GM18519 (cell line): ENCODE measurements around the gene NOTCH4.
"Not testable (repeated sequence)": the region's sequence is repeated elsewhere in the genome, so short reads cannot be mapped to it uniquely, and the experiment has no call there.

ENCODE experiments used
- ATAC-seq: cut with Tn5 transposase; IDR thresholded peaks from one replicate; pipeline ENCODE4 v1.9.1; 2021; ENCODE audit warnings: mild to moderate bottlenecking, moderate library complexity; ENCODE audit not compliant: unreplicated experiment, low FRiP score

Gene NOTCH4

DNA sequence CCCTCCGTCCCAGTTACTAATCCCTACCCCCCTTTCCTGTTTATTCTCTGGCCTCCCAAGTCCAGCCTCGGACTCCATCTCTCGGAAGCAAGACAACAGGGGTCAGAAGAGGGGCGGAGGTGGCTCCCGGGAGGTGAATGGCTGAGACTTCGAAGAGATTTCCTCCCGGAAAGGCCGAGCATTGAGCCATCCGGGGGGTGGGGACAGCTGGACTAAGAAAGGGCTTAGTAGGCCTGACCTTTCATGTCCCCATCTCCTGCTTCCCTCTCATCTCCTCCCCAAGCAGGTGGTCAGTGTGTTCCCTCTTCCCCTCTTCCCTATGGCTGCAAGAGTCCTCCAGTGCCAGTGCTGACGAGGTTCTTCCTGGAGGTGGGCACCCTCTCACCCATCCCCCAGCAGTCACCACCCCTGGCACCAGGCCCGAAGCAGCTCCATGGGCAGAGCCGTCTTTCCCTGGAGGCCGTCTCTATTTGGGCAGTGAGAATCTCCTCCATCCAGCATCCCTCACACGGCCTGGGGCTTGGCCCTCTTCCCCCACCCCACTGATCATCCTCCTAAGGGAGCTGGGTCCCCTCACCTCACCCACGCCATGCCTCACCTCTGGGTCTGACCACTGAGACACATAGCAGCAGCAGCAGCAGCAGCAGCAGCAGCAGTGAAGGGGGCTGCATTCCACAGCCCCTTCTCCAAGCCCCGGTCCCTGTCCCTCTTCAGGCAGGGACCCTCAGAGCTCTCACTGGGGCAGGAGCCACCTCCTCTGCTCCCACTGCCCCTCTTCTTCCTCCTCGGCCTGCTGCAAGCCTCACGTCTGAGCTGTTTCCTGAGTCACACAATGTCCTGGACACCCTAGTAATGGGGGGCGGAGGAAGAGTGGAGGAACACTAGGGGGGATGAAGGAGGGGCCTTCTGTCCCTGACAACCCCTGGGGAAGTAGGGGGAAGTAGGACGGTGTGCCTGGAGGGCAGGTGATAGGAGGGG lies at the start of gene NOTCH4:
Gene NOTCH4, minus strand, starts transcription at position 810 of the 978 bp plus-strand sequence. Its CDS starts 139 bp downstream, at position 671.
- no peak for ATAC-seq

DNA sequence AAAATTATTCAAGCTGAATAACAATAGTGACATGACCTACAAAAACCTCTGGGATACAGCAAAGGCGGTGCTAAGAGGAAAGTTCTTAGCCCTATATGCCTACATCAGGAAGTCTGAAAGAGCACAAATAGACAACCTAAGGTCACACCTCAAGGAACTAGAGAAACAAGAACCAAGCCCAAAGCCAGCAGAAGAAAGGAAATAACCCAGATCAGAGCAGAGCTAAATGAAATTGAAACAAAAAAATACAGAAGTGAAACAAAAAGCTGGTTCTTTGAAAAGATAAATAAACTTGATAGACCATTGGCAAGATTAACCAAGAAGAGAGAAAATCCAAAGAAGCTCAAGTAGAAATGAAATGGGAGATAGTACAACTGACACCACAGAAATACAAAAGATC lies 47.6 kb upstream of the NOTCH4 start:
- no peak for ATAC-seq

DNA sequence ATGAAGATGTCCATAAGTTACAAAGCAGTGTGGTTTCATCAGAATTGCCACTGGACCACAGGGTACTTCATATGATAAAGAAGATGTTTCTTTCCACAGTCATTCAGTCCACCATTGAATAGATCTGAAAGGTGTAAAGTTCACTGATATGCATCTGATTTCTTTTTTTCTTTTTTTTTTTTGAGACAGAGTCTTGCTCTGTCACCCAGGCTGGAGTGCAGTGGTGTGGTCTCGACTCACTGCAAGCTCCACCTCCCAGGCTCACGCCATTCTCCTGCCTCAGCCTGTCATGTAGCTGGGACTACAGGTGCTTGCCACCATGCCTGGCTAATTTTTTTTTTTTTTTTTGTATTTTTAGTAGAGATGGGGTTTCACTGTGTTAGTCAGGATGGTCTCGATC lies 44.6 kb upstream of the NOTCH4 start:
- not testable (repeated sequence) for ATAC-seq

DNA sequence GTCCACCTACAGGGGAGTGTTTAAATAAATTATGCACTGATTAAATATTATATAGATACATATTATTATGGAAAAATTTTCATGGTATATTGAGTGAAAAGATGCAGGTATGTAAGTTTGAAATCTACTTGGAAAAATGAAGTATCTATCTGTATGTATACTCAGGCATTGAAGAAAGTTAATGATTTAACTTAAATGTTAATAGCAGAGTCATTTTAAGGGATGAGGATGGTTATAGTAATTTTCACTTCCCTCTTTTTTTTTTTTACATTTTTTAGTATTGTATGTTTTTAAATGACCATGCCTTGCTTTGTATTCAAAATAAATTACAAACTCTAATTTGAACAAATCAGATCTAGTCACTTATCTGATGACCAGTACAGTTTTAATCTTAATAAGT lies 43.2 kb upstream of the NOTCH4 start:
- no peak for ATAC-seq

DNA sequence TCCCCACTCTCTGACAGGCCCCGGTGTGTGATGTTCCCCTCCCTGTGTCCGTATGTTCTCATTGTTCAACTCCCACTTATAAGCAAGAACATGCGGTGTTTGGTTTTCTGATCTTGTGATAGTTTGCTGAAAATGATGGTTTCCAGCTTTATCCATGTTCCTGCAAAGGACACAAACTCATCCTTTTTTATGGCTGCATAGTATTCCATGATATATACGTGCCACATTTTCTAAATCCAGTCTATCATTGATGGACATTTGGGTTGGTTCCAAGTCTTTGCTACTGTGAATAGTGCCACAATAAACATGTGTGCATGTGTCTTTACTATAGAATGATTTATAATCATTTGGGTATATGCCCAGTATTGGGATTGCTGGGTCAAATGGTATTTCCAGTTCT lies 33.4 kb upstream of the NOTCH4 start:
- ATAC-seq, result not testable (repeated sequence)

DNA sequence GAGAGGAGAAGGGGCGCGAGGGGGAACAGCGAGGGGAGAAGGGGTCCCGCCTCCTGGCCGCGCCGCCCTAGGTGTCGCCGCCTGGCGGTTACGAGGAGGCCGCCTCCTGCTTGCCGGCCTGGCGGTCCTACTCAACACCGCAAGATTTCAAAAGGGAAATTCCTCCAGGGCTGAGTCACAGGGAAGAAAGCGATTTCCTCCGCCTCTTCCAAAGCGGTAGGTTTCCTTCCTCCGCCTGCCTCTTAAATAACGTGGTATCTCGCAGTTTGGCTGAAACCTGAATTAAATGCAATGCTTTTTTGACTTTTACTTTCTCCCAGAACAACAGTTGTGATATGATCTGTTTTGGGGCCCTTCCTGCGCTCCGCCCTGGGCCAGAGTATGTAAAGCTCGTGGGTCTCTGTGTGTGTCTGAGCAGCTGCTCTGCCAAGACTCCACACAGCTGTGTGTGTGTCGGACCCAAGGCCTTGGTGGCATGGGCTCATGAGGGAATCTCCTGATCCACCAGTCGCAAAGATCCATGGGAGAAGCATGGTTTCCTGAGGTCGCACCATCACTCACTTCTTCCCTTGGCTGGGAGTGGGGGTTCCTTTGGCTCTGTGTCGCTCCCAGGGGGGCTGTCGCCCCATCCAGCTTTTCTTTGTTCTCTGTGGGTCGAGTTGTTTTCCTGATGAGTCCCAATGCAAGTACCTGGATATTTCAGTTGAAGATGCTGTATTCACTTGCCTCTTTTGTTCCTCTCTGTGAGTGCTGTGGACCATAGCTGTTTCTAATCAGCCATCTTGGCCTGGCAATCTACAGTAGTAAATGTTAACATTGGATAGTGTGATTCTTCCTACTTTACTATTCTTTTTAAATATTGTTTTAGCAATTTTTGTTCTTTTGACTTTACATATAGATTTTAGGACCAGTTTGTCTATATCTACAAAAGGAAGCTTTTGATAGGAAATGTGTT lies 31.6 kb upstream of the NOTCH4 start:
- ATAC-seq, result no peak

DNA sequence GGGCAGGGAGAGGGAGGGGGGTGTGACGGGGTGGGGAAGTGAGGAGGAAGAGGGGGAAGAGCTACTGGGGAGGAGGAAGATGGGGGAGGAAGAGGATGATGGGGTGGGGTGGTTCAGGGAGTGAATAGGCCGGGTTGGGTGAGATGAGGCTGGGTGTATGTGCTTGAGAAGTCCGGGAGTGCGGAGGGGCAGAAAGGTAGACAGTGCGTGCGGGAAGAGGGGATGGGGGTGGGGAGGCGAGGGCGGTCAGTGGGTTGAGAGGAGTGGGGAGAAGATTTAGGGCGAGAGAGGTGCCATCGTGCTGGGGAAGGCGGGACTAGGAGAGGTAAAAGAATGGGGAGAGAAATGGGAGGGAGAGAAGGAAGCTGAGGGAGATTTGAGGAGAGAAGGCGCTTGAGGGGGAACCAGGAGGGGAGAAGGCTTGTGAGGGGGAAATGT lies 30.9 kb upstream of the NOTCH4 start:
- no peak for ATAC-seq

DNA sequence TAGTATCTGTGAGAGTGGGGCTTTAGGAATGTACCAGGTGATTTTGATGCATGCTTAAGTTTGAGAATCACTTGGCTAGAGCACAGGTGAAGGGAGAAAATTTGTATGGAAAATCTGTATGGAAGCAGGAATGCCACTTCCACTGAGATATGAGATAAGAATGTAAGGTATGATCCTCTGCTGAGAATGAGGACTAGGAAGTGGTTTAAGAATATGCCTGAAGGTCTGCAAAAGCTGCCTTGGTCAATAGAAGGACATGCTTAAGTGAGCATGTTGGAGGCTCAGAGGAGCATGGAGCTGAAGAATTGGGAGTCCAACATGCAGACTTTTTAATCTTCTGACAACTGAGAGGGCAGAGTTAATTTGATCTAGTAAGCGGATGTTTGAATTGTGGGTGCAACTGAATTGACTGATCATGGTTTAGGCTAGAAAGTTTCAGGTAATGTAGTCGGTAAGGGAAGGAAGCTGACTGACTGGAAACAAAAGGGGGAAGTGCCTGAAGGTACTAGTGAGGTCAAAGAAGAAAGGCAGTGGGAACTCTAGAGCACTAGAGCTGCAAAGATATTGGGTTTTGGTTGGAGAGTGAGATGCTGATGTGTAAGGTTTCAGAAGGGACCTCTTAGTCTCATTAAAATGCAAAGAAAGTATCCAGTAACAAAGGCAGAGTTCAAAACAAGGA lies 28.6 kb upstream of the NOTCH4 start:
- ATAC-seq, result no peak

DNA sequence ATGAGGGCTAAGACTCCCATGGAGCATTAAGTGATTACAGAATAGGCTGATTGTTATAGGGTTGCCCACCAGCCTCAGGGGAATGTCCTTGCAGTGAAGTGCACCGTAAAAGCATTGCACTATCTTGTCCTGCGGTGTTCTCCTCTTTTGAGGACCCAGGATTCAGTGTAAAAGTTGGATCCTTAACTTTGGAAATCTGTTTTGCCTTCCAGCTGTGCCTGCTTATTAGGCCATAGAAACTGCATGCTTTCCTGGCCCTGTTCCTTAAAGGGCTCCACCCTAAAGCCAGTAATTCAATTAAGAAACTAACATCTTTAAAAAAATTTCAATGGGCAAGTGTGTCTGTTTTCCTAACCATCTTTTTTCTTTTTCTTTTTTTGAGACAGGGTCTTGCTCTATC lies 25.4 kb upstream of the NOTCH4 start:
- ATAC-seq, result no peak

DNA sequence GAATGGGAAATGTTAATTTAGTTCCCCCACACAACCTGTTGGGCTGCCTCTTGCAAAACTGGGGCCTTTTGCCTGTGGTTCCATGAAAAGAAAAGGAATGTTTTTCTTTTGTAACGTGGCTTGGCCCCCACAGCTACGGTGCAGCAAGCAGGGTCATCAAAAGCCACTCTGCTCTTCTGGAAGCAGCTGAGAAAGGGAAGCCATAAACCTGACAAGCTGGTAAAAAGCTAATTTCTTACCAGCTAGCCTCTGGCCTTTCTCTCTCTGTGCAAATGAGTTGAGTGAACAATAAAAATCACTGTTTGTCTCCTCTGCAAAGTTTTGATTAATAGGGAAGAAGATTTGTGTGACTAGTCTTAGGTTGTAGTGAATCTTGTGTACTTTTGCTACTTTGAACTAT lies 23.5 kb upstream of the NOTCH4 start:
- ATAC-seq, result no peak

DNA sequence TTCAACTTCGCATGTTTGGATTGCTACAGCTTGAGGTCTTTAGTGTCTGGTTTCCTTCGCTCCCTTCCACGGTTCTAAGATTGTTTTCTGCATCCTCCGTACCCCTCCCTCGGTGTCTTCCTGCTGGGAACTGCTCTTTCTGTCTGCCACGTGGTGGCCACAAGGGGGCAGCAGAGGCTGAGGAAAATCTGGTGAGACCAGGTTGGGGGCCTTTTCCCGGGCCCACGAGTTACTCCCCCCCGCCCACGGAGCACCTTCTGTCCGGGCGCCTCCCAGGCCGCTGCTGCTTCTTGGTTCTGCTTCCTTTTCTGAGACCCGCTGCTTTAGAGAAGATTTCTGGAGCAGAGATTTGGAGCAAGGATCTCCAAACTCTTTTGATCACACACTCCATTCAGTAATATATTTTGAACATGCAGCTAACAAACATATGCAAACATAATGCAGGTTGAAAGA lies 21.1 kb upstream of the NOTCH4 start:
- no peak for ATAC-seq

DNA sequence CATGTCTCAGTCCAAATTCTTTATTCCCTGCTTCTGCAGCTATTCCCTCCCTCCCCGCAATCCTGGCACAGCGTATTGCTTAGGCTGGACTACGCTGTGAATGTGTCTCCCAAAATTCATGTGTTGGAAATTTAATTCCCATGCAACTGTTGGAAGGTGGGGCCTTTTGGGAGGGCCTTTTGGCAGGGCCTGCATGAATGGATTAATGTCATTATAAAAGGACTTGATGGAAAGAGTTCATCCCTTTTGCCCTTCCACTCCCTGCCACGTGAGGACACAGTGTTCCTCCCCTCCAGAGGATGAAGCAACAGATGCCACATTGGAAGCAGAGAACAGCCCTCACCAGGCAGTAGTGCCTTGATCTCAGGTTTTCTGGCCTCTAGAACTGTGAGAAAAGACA lies 20.4 kb upstream of the NOTCH4 start:
- no peak for ATAC-seq

DNA sequence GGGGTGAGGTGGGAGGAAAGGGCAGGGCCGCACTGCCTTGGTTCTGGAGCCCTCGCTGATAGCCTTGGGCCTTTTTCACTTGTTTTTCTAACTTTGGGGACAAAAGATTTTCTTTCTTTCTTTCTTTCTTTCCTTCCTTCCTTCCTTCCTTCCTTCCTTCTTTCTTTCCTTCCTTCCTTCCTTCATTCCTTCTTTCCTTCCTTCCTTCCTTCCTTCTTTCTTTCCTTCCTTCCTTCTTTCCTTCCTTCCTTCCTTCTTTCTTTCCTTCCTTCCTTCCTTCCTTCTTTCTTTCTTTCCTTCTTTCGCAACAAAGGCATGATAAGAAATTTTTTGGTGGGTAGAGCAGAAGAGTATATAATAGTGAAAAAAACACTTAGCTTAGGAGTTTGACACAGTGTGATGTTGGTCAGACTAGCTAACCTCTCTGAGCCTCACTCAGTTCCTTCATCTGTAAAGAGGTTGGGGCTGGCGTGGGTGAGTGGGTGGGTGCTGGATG lies 18.5 kb upstream of the NOTCH4 start:
- ATAC-seq, result not testable (repeated sequence)

DNA sequence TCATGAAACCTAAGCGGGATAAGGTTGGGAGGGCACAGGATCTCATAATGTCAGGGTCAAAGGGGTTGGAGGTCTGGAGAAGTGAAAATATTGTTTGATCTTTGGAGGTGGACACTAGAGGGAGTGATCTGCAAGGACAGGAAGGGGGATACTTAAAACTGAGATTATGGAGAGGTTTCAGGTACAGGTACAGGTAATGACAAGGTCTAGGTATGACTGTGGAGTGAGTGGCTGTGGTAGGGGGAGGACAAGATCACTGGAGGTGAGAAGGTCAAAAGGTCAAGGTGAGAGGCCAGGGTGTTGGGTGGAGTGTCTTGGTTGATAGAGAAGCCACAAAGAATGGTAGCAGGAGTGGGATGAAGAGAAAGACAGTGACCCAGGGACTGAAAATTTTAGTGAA lies 16.8 kb upstream of the NOTCH4 start:
- no peak for ATAC-seq

DNA sequence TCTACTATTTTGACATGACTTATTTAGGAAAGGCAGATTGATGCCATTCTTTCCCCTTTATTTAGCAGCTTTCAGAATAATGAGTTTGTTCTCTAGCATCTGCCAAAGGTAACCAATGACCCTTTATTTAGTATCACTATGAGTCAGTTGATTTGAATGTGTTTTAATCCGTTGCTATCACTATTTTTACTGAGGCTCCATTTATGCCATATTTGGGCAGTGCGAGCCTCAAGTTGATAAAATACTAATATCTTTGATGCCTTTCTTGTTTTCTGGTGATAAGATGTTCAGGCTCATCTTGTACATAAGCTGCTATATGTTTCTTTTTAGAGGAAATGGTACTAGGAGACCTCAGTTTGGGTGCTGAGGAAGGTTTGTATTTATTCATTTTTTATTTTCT lies 15.6 kb upstream of the NOTCH4 start:
- no peak for ATAC-seq

DNA sequence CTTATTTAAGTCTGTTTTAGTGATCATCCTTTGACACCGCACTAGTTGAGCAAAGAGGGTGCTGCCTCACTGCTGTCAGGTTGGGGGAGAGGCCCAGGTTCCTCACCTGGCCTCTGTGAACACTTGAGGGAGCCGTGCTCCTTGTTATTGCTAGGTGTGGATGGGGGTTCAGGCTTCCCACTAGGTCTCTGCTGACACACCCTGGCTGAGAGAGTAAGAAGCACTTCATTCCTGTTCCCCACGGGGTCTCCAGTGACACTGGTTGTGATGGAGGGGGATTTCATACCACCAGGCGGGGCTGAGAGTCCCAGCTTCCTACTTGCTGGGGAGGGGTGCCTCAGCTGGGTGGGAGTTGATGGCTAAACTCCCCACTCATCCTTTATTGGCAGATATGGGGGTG lies 11.1 kb upstream of the NOTCH4 start:
- no peak for ATAC-seq

DNA sequence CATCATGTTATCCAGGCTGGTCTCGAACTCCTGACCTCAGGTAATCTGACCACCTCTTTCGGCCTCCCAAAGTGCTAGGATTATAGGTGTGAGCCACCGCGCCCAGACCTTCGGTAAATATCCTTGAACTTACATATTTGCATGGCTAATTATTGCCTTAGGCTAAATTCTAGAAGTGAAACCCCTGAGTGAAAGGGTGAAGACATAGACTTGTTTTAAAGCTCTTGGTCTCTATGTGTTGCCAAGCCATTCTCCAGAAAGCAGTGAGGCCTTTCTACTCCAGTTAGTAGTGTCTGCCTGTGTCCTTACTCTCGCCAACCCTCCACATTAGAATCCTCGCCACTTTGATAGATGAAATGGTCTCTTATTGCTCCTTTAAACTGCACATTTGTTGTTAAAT lies 2.6 kb upstream of the NOTCH4 start:
- ATAC-seq, result no peak

DNA sequence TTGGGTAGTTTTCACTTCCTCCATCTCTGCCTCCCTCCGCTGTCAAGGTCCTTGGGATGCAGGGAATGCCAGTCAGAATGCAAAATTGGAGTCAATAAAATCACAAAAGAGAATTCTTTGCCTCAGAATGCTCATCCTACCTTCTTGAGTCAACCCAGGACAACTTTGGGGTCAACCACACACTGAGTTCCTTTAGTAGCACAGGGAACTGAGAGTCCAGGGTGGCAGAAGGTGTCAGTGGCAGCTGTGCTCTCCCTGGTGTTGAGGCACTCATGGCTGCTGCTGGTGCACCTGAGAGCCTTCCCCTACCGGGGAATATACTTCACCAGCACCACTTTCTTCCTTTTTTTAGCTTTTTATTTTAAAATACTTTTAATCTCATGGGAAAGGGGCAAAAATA lies 829 bp upstream of the NOTCH4 start:
- ATAC-seq, result no peak

DNA sequence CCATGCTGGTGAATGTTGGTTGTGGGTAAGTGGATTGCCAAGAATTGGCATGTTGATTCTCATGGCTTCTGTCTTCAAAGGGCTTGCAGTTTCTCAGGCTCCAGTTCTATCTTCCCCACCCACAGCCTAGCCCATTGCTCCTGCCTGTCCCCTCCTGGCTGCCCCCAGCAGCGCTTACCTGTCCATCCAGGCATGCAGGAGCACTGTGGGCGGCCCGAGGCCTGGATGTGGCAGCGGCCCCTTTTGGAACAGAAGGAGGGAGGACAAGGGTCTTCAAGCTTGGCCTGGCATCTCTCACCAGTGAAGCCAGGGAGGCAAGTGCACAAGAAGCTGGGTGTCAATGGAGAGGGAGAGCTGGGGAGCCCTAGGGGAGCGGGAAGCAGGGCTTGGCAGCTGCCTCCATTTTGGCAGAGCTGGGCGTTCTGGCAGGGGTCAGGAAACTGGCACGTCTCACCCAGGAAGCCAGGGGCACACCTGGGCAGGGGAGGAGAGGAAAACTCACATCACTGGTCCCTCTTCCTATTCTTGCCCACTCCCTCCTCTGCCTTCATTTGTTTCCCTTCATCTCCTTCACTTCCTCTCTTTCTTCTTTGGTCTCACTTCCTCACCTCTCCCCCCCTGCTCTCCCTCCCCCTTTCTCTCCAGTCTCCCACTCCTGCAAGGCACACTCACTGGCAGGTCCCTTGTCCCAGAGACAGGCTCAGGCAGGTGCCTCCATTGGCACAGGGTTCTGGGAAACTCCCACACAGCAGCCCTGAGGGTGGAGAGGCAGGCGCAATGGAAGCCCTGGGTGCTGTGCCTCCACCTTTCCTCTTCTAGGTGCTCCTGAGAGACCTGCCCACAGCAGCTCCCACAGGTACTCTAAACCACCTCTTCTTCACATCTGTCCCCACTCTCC lies 1.3 kb downstream of the NOTCH4 start:
- no peak for ATAC-seq
